GM19467 (cell line): ENCODE measurements around the gene MKLN1.

Source experiments
- ATAC-seq: cut with Tn5 transposase; IDR thresholded peaks from one replicate; pipeline ENCODE4 v1.9.1; 2021; ENCODE audit warnings: mild to moderate bottlenecking, moderate library complexity; ENCODE audit not compliant: unreplicated experiment

MKLN1 gene

DNA sequence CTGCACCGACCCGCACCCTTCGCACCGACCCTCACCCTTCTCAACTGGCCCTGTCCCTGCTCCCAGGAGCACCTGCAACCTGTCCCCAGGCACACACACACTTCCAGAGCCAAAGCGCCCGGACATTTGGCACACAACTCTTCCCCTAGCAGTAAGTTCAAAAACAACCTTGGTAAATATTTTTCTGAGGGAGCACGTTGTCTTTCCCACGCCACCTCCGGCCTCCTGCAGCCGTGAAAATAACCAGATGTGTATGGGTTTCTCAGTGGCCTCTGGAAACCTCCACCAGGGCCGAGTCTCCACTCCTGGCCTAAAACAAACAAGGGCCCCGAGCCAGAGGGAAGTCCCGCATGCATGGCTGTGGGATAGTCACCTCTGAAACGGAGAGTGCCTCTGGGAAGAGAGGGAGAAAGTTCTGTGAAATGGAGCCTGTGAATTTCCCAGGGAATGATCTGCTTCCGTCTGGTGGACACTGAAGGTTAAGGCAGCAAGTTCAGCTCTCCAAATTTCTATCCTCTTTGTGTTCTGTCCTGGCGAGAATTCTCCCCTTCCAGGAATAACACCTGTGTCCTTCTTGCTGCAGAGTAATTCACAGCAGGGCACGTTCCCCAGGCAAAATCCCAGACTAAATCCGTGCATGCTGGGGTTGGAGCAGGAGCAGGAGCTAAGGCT is 213.0 kb downstream of the MKLN1 start:
- ATAC-seq, result no peak

DNA sequence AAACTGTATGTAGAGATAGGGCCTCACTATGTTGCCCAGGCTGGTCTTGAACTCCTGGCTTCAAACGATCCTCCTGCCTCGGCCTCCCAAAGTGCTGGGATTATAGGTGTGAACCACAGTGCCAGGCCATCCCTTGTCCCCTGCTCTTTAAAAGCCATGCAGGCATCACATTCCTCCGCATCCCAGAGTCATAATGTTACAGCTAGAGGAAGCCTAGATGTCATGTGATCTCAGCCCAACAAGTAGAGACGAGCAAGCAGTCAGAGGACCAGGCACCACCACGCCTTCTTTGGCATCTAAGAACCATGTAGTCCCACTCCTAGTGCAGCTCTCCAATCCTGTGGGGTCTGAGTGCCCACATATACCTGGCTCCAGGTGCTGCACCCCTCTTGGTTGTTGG is 215.6 kb downstream of the MKLN1 start:
- no peak for ATAC-seq

DNA sequence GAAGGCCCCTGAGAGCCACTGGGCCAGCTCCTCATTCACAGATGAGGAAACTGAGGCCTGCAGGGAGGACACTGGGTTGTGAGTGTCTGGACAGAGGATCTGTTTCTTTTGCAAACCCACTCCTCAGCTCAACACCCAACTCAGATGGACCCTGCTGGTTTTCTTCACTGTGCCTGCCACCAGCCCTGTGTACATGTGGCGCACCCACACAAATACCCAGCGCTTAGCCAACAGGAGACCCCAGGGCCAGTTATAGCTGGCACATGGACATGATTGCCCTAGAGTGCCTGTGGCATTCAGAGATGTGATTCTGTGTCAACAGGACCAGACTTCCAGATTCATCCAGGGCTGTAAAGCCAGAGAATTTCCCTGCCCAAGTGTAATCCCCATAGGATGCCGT is 216.3 kb downstream of the MKLN1 start:
- no peak for ATAC-seq

DNA sequence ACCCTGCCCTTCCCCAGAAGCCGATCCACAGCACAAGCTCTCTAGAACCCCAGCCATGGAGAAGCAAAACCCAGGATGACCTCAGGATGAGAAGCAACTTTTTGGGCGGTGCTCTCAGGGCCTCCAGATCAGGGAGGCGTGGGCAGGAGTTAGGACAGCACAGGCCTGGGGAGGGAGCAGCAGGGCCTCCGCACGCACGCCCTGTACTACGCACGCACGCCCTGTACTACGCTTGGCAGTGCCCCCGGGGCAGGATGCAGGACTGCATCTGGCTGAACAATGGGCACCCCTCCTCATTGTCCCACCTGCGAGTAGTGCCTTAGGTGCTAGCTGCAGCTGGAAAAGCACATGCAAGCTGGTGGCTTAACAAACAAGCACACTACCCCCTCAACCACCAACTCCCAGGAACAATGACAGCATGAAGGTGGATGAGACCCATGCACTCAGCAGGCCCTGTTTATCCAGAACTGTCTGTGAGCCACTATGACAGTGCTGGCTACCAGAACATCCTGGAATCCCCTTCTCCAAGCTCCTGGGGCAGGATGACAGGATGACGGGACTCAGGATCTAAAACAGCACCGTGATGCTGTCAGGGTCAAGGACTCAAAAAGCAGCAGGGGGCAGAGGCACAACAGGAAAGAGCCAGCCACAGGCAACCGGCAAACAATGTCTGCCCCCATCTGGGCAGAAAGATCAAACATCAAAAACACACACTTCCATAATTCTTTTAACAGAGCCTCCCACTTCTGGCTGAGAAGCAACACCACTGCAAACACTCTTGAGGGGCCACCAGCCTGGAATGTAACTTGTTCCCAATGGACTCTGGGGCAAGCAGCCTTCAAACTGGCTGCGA is 217.0 kb downstream of the MKLN1 start:
- ATAC-seq, result no peak

DNA sequence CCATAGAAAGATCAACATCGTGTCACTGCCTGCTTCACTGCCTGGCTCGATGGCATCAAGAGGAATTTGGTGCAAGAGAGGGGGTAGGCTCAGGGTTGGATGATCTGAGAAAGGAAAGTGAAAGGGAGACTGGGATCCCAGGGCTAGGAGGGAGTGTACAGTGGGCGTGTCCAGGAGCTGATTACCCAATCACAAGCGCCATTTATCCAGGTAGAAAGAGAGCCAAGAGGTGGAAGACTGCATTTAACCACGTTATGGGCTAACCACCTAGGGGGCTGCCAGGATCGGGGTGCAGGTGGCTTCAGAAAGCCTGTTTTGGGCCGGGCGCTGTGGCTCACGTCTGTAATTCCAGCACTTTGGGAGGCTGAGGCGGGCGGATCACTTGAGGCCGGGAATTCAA is 218.4 kb downstream of the MKLN1 start:
- no peak for ATAC-seq
